Measurements from ENCODE around the gene TAF3.

DNA sequence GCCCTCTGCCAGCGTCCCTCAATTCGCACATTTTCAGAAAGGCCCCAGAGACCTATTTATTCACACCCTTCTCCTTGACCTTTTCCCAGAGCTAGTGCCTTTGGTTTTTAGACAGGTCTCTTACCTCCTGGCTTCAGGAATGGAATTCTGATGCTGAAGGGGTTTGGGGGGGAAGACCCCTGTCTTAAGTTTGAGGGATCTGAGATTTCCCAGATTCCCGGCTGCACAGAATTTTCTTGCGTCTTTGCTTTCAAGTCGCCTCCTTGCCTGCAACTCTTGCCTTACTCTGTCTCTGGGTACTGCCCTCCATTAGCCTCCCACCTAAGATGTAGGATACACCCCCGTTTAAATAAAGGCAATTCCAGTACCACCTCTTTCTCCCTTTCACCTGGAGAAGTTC lies 238.1 kb downstream of the TAF3 start:
- no peak for TF ChIP-seq POLR2AphosphoS5 (IDR thresholded peaks at IDR 0.05; ENCODE audit: low read depth, low read length)
- TF ChIP-seq, protein P1, sequence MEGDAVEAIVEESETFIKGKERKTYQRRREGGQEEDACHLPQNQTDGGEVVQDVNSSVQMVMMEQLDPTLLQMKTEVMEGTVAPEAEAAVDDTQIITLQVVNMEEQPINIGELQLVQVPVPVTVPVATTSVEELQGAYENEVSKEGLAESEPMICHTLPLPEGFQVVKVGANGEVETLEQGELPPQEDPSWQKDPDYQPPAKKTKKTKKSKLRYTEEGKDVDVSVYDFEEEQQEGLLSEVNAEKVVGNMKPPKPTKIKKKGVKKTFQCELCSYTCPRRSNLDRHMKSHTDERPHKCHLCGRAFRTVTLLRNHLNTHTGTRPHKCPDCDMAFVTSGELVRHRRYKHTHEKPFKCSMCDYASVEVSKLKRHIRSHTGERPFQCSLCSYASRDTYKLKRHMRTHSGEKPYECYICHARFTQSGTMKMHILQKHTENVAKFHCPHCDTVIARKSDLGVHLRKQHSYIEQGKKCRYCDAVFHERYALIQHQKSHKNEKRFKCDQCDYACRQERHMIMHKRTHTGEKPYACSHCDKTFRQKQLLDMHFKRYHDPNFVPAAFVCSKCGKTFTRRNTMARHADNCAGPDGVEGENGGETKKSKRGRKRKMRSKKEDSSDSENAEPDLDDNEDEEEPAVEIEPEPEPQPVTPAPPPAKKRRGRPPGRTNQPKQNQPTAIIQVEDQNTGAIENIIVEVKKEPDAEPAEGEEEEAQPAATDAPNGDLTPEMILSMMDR (IDR thresholded peaks at IDR 0.05): no peak
- TF ChIP-seq REST (IDR thresholded peaks at IDR 0.05; ENCODE audit: insufficient read depth in 1 of 2, low read depth in 2 of 2, low read length in 1 of 2): no peak
- no peak for TF ChIP-seq SIN3A (IDR thresholded peaks at IDR 0.05; ENCODE audit: borderline replicate concordance, insufficient read depth, low read depth, low read length)
- no peak for TF ChIP-seq TCF7L2 (IDR thresholded peaks at IDR 0.05; ENCODE audit: low read depth, low read length)

Measured in Panc1 (cell line).